Measurements from ENCODE around the gene MGA.
A peak's percentile ranks its signal among the peaks of the same experiment; 100 is the strongest.
"Not testable (repeated sequence)": the region's sequence is repeated elsewhere in the genome, so short reads cannot be mapped to it uniquely, and the experiment has no call there.

Gene MGA

DNA sequence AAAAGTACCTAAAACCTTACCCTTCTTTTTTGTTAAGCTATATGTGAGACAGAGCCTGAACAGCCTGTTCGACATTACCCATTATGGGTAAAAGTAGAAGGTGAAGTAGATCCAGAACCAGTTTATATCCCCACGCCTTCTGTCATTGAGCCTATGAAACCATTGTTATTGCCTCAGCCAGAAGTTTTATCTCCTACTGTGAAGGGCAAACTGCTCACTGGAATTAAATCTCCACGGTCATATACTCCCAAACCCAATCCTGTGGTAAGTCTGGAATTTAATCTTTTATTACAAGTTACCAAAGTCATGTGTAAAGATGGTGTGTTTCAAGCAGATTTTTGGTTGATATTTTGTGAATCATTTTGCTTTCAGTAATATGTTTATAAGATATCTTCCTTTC lies 66.9 kb downstream of the MGA start:
- no peak for DNase-seq

DNA sequence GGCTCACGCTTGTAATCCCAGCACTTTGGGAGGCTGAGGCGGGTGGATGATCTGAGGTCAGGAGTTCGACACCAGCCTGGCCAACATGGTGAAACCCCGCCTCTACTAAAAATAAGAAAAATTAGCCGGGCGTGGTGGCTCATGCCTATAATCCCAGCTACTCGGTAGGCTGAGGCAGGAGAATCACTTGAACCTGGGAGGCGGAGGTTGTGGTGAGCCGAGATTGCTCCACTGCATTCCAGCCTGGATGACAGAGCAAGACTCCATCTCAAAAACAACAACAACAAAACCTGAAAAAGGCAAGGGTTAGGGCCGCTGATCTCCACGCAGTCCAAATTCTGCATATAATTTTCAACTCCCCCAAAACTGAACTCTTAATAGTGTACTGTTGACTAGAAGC lies 67.9 kb downstream of the MGA start:
- not testable (repeated sequence) for DNase-seq

GRCh38 chr15:41730543-41730942 lies 70.3 kb downstream of the MGA start:
- DNase-seq, result no peak

GRCh38 chr15:41732483-41732882 lies 72.3 kb downstream of the MGA start:
- no peak for DNase-seq

GRCh38 chr15:41734079-41734478 lies 73.9 kb downstream of the MGA start:
- no peak for DNase-seq

DNA sequence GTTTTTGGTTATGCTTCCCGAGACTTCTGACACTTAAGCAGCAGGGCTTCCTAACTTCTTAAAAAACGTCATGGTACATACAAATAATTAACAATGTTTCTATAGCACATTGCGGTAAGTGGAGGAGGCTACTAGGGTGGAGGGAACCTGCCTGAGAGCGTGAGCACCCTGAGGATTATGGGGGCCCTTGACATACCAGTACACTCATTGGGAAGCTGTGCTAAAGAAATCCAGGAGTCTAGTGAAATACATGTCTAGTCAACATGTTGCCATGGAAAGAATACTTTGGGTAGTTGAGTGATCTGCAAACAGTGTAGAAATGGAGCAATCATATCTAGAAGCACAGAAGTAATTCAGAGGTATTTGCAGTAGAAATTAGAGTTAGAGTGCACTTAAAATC lies 74.8 kb downstream of the MGA start:
- DNase-seq, result no peak

- not testable (repeated sequence) for DNase-seq
Measured at GRCh38 chr15:41735492-41735891, 75.3 kb downstream of the MGA start.

GRCh38 chr15:41746802-41747201 lies 86.6 kb downstream of the MGA start:
- no peak for DNase-seq

- no peak for DNase-seq
Measured at GRCh38 chr15:41756198-41756597, 96.0 kb downstream of the MGA start.

DNA sequence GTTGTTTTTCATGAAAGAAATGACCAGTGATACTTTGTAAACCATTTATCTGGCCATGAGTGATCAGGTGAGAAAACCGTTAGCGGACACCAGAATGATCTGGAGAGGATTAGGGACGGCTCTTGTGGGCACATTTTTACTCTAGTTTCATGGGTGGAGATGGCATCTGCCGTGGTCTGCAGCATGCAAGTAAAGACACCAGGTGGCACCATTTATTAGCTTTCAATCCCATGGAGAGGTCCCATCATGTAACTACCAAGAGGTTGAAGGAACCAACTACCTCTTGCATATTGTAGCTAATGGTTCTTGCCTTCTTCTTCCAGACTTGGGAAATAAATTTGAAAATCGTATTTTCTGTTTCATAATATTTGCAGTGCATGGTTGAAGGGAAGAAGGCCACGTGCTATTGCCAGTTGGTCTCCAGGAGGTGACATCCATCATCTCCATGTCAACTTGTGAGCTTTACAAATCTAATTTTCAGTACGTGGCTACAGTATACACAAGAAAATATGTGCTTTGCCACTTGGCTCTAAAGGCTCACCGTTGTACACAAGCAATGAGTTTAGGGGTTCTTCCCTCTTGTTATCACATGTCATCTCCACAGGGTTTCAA lies 112.6 kb downstream of the MGA start:
- DNase-seq, result peak; percentile 85 to 95

DNA sequence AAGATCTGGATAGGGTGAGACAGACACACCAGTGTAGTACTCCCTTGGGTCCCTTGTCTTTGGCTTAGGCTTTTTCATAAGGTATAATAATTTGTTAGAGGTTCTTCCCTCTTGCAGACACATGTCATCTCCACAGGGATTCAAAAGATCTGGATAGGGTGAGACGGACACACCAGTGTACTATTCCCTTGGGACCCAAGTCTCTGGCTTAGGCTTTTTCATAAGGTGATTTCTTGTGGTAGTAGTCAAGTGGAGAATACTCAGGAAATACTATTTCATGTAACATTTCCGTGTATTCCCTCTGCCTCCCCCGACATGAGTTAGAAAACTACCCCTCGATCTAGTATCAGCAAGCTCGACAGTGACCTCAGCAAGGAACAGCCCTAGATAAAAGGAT lies 113.1 kb downstream of the MGA start:
- peak in 1 of 2 experiments; percentile 52 for DNase-seq

DNA sequence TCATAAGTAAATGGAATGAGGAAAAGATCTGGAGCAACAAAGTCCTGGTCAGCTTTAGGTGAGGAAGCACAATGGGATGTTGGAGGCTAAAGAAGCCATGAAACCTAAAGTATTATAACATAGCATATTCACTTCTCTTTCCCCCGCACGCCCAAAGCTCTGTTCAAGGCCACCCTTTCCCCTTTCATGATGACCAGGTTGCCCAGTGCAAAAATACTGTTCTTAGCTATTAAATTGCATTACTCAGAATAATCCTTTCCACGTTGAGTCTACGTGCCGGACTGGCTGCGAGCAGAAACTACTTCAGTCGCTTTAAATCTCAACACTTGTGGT lies 113.5 kb downstream of the MGA start:
- DNase-seq, result no peak

- DNase-seq, result peak; percentile 98 to 99
Measured at GRCh38 chr15:41774062-41774881, 114.1 kb downstream of the MGA start, which contains the start of gene MAPKBP1. MAPKBP1 (plus strand) TSS chr15:41774484; CDS start chr15:41775276, 792 bp downstream.

GRCh38 chr15:41774882-41775417 lies 114.7 kb downstream of the MGA start:
- DNase-seq, result peak in 1 of 2 experiments; percentile 42

DNA sequence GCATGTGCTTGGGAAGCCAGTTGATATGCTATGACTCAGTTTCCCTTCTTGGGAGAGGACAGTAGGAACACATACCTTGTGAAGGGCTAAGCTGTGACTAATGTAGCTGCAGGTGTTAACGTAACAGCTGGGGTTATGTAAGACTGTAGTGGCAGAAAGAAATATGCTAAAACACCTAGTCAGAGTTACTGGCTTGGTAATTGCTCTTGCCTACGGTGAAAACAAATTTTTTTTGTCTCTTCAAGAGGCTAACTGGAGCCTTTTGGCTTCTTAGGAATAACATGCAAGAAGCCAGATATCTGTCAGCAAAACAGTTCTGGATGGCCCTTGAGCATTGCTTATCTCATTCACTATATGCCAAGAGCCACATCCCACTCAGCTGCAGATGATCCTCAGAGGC lies 115.4 kb downstream of the MGA start:
- no peak for DNase-seq

- DNase-seq, result no peak
Measured at GRCh38 chr15:41777421-41777973, 117.3 kb downstream of the MGA start.

- DNase-seq, result no peak
Measured at GRCh38 chr15:41778521-41778920, 118.3 kb downstream of the MGA start.

- DNase-seq, result no peak
Measured at GRCh38 chr15:41779662-41780157, 119.5 kb downstream of the MGA start.

GRCh38 chr15:41780266-41780665 lies 120.1 kb downstream of the MGA start:
- no peak for DNase-seq

GRCh38 chr15:41780727-41781126 lies 120.5 kb downstream of the MGA start:
- no peak for DNase-seq

DNA sequence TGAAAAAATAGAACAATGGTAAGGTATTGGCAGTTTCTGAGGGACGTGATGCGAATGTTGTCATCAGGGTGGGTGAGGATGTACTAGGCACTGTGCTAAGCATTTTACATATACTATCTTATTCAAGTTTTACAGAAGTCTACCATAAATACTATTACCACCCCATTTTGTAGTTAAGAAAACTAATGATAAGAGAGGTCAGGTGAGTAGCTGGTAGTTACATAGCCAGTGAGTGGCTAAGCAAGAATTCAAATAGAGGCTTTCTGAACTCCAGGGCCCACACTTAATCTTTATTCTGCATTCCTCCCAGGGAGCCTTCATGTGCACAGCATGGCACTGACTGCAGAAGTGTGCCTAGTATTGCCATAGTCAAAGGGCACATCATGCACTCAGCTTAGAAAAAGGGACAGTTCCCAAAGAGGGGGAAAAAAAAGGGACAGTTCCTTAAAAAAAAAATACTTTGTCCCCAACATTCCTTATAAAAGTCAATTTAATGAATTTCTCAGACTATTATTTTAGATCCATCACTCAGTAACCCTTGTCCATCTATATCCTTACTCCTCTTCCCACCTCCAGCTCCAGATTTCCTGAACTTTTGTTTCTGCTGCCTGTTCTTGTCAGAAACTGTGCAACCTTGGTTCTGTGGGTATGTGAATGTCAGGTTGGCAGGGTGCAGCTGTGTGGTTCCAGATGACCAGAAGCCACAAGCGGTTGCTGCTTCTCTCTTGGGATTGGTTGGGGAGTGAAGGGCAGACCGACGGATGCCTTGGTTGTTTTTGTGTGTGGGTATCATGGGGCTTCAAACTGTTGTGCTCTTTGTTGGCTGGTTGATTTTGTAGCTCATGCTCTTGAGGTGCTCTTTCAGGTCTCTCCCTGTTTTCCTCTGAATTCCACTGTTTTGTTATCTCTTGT lies 122.4 kb downstream of the MGA start:
- no peak for DNase-seq

DNA sequence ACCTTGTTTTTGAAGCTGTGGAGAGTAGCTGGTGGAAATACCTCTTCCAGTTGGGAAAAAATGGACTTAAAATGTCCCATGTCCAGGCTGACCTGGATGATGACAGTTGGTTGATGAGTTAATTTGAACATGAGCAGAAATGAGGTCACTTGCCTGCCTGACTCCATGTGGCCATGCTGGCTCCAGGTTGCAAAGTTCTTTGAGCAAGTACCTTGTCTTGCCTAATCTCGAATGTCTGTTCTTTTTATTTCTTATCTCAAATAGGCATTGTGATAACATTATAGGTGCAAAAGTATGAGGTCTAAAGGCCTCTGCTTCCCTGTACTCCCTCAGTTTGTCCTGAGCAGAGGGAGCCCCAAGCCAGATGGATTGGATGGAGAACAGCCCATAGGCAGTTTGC lies 123.1 kb downstream of the MGA start:
- DNase-seq, result no peak

GRCh38 chr15:41788262-41788661 lies 128.1 kb downstream of the MGA start:
- DNase-seq, result no peak
